Calu3 (cell line): ENCODE results near the gene ARL15. TPM values are rescaled to one million over a fixed set of nuclear protein-coding genes. Genes with fewer than 3 reads are reported as not detected.

Experiments
- BruUV-seq: library from RNA; stranded (reverse); fragments of 400-500 nt; replicated peaks from 2 replicates; lab custom pipeline; 2021; lab: Mats Ljungman, UMichigan
- CTCF ChIA-PET: fragments of 300-600 bp; sonication (Branson Sonifier 250); formaldehyde crosslinking; loops from one replicate; lab custom pipeline; 2022; ENCODE audit warnings: antibody characterized with exemption; lab: Charles Lee
- DNase-seq: peaks from one replicate; pipeline ENCODE4 v3.0.0; 2022
- H3K27ac Mint-ChIP-seq: one replicate; pipeline ENCODE4 v1.8.0; 2022; ENCODE audit warnings: mixed read lengths; ENCODE audit not compliant: unreplicated experiment
- H3K27me3 Mint-ChIP-seq: one replicate; pipeline ENCODE4 v1.8.0; 2022; ENCODE audit warnings: mixed read lengths; ENCODE audit not compliant: unreplicated experiment
- H3K36me3 Mint-ChIP-seq: one replicate; pipeline ENCODE4 v1.8.0; 2022; ENCODE audit warnings: mild to moderate bottlenecking, moderate library complexity, mixed read lengths; ENCODE audit not compliant: insufficient read depth, unreplicated experiment
- H3K4me1 Mint-ChIP-seq: one replicate; pipeline ENCODE4 v1.8.0; 2022; ENCODE audit warnings: mild to moderate bottlenecking, low read depth, mixed read lengths; ENCODE audit not compliant: unreplicated experiment
- H3K4me3 Mint-ChIP-seq: one replicate; pipeline ENCODE4 v1.8.0; 2022; ENCODE audit warnings: mild to moderate bottlenecking, low read depth, moderate library complexity, mixed read lengths; ENCODE audit not compliant: unreplicated experiment
- H3K9me3 Mint-ChIP-seq: one replicate; pipeline ENCODE4 v1.8.0; 2022; ENCODE audit warnings: low read depth, mixed read lengths; ENCODE audit not compliant: unreplicated experiment
- intact Hi-C: fragments of 100-400 bp; cut with micrococcal nuclease; formaldehyde crosslinking; loops from one replicate; pipeline ENCODE4 v1.10.0; 2022; ENCODE audit not compliant: unreplicated experiment
- total RNA-seq: library from RNA; stranded (reverse); gene quantifications from 2 replicates; pipeline ENCODE4 v1.2.3, GENCODE V29; 2022
- TF ChIP-seq, protein P1 (sequence below): fragments of 200-600 bp; IDR thresholded peaks from one replicate; pipeline ENCODE4 v1.8.0; 2022; ENCODE audit warnings: antibody characterized with exemption; ENCODE audit not compliant: unreplicated experiment

The ARL15 gene
- total RNA-seq, 1 experiment from 2014 or later, result 15.1 TPM

DNA sequence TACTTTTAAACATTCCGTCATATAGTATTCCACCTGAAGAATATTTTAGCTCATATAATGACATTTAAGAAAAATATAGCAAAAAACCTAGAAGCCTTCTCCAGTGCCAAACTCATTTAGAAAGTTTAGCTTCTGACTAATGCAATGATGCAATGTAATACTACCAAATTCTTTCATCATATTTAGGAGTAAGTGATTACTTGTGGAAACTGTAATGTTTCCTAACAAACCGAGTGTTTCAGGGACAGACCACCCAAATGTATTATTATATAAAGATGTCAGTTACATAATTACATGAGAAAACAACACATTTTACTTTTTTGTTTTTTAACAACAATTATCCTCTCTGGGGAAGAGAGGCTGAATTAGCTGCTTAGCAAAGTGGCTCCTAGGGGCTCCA is 316.2 kb downstream of the ARL15 start:
- no TSS peak for BruUV-seq
- CTCF ChIA-PET, result interaction anchor here (1.2 kb wide), 1 partner anchor 13 kb away, joined by 3 read pairs; no protein-coding TSS in a partner anchor
- H3K27ac Mint-ChIP-seq, result no peak overlapping the region

DNA sequence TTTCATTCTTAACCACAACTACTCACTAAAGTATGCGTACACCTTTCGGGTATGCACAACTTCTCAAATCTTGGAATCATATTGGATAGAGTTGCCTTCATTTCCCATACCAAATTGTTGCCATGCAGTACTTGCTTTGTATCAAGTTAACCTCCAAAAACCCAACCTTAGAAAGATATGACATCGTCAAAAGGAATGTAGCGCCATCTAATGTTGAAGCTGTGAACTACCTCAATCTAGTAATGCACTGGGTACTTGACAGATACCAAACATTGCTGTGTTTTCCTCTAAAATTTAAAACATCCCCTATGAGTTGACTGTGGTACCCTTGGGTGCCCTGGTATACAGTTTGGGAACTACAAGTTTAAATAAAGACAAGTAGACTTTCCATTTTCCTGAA is 318.4 kb downstream of the ARL15 start:
- no peak for DNase-seq
- BruUV-seq, result no TSS peak
- no peaks in the 10 kb centered on the region for H3K27me3 Mint-ChIP-seq
- no peaks in the 10 kb centered on the region for H3K9me3 Mint-ChIP-seq
- intact Hi-C loops, result no loop called here
- H3K27ac Mint-ChIP-seq, result no peak overlapping the region
- CTCF ChIA-PET, result no interaction called here
- TF ChIP-seq, protein P1, sequence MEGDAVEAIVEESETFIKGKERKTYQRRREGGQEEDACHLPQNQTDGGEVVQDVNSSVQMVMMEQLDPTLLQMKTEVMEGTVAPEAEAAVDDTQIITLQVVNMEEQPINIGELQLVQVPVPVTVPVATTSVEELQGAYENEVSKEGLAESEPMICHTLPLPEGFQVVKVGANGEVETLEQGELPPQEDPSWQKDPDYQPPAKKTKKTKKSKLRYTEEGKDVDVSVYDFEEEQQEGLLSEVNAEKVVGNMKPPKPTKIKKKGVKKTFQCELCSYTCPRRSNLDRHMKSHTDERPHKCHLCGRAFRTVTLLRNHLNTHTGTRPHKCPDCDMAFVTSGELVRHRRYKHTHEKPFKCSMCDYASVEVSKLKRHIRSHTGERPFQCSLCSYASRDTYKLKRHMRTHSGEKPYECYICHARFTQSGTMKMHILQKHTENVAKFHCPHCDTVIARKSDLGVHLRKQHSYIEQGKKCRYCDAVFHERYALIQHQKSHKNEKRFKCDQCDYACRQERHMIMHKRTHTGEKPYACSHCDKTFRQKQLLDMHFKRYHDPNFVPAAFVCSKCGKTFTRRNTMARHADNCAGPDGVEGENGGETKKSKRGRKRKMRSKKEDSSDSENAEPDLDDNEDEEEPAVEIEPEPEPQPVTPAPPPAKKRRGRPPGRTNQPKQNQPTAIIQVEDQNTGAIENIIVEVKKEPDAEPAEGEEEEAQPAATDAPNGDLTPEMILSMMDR, result no peak
- H3K36me3 Mint-ChIP-seq, result no peaks in the 10 kb centered on the region
- no peaks in the 10 kb centered on the region for H3K4me1 Mint-ChIP-seq
- H3K4me3 Mint-ChIP-seq, result no peak overlapping the region

More for the DNA sequence above, 316.2 kb downstream of the ARL15 start:
- no peaks in the 10 kb centered on the region for H3K27me3 Mint-ChIP-seq
- no peak overlapping the region for H3K4me3 Mint-ChIP-seq
- intact Hi-C loops, result no loop called here
- no peaks in the 10 kb centered on the region for H3K4me1 Mint-ChIP-seq
- H3K36me3 Mint-ChIP-seq, result no peaks in the 10 kb centered on the region
- TF ChIP-seq, protein P1, result no peak
- DNase-seq, result no peak
- H3K9me3 Mint-ChIP-seq, result no peaks in the 10 kb centered on the region

DNA sequence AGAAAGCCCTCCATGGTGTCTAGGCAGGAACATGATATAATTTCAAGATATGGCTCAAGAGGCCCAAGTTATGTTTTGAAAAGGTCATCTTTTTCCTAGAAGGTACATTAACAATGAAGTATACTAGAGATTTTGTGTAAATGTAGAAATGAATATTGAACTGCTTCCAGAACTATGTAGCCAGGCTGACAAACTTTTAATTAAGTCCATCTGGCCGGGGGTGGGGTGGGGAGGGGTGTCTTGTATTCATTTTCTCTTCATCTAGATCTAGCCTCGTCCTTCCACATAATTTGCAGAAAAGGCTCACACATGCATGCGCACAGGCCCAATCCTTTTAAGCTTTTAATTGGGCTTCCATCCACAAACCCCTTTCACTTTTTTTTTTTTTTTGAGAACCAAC is 323.3 kb downstream of the ARL15 start:
- intact Hi-C loops, result no loop called here
- H3K27me3 Mint-ChIP-seq, result no peaks in the 10 kb centered on the region
- TF ChIP-seq, protein P1, result no peak
- H3K4me3 Mint-ChIP-seq, result no peak overlapping the region
- H3K9me3 Mint-ChIP-seq, result no peaks in the 10 kb centered on the region
- H3K36me3 Mint-ChIP-seq, result no peaks in the 10 kb centered on the region
- CTCF ChIA-PET, result no interaction called here
- H3K4me1 Mint-ChIP-seq, result no peaks in the 10 kb centered on the region
- DNase-seq, result no peak
- no peak overlapping the region for H3K27ac Mint-ChIP-seq
- BruUV-seq, result no TSS peak

DNA sequence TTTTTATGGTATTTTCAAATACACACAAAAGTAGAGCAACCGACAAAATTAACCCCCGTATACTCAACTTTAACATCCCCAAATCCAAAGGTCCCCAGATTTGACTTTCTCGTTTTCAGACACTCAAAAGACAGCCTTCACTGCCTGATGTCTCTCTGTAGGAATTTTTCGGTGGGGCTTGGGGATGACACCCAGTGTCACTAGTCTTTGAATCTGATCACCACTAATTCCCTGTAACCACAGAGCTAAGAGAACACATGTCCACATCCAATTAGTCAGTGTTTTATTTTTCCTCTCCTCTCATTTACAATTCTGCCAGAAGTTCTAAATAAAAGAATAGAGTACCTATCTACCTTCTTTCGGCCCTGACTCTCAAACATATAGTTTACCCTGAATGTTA is 324.6 kb downstream of the ARL15 start:
- H3K4me3 Mint-ChIP-seq, result no peak overlapping the region
- H3K9me3 Mint-ChIP-seq, result no peaks in the 10 kb centered on the region
- CTCF ChIA-PET, result no interaction called here
- no peaks in the 10 kb centered on the region for H3K4me1 Mint-ChIP-seq
- no peaks in the 10 kb centered on the region for H3K27me3 Mint-ChIP-seq
- BruUV-seq, result no TSS peak
- no peaks in the 10 kb centered on the region for H3K36me3 Mint-ChIP-seq
- H3K27ac Mint-ChIP-seq, result no peak overlapping the region
- TF ChIP-seq, protein P1, result no peak
- intact Hi-C loops, result no loop called here
- no peak for DNase-seq
